ENCODE results near the gene POLR2L.

The POLR2L gene

DNA sequence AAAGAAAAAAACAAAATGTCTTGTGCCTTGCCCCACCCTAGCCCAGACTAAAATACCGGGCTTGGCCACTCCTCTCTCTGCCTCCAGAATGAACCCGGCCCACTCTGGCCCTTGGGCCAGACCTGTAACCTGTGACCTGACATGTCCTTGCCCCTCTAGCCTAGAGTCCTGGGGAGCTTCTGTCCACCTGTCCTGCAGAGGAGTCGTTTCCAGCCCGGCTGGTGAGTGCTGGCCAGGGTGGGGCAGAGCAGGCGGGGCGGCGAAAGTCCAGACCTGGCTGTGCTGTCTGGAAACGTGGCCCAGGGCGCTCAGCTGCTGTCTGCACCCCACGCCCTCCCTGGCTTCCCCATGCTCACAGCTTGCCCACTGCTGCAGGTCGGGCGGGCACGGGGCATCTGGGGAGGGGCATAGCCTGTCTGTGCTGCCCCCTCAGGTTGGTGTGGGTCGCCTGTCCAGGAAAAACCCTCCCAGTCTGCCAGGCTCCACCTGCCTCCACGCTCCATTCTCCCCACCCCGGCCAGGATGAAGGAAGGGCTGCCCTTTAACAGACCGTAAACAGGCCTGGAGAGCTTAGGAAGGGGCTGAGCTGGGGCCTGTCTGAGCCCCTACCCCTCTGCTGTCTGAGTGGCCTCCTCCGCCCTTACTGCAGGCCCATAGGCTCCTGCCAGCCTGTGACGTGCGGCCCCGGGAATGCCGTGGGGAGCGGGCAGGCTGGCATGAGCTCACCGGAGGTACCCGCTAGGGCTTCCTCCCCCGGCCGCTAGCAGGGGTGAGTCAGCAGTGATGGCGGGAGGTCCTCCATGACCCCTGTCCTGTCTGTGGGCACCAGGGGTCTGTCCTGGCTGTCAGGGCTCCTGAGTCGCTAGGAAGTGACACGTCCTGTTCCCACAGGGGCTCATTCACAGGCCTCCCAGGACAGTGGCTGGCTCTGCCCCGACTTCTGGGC is 7.7 kb downstream of the POLR2L start:
- DNase-seq (ENCODE audit: low spot score) (peak; percentile 96), ATAC-seq (ENCODE audit: low read depth) (peak; percentile 66)
- no peaks in the 10 kb centered on the region for H3K9me3 ChIP-seq (ENCODE audit: severe bottlenecking)
- peak overlapping the region; percentile 97 for H3K27ac ChIP-seq (ENCODE audit: poor library complexity, severe bottlenecking)
- H3K27me3 ChIP-seq (ENCODE audit: insufficient read depth, poor library complexity, severe bottlenecking) = peaks cover 3% of the 10 kb centered on the region
- peaks cover 37% of the 10 kb centered on the region for H3K36me3 ChIP-seq (ENCODE audit: low read depth)
- TF ChIP-seq, protein P1, sequence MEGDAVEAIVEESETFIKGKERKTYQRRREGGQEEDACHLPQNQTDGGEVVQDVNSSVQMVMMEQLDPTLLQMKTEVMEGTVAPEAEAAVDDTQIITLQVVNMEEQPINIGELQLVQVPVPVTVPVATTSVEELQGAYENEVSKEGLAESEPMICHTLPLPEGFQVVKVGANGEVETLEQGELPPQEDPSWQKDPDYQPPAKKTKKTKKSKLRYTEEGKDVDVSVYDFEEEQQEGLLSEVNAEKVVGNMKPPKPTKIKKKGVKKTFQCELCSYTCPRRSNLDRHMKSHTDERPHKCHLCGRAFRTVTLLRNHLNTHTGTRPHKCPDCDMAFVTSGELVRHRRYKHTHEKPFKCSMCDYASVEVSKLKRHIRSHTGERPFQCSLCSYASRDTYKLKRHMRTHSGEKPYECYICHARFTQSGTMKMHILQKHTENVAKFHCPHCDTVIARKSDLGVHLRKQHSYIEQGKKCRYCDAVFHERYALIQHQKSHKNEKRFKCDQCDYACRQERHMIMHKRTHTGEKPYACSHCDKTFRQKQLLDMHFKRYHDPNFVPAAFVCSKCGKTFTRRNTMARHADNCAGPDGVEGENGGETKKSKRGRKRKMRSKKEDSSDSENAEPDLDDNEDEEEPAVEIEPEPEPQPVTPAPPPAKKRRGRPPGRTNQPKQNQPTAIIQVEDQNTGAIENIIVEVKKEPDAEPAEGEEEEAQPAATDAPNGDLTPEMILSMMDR (IDR thresholded peaks at IDR 0.05; ENCODE audit: poor library complexity, severe bottlenecking) = no peak
- H3K4me3 ChIP-seq (ENCODE audit: severe bottlenecking) = peak overlapping the region; percentile 95
- peaks cover 10% of the 10 kb centered on the region for H3K4me1 ChIP-seq (ENCODE audit: insufficient read depth, poor library complexity, severe bottlenecking)

DNA sequence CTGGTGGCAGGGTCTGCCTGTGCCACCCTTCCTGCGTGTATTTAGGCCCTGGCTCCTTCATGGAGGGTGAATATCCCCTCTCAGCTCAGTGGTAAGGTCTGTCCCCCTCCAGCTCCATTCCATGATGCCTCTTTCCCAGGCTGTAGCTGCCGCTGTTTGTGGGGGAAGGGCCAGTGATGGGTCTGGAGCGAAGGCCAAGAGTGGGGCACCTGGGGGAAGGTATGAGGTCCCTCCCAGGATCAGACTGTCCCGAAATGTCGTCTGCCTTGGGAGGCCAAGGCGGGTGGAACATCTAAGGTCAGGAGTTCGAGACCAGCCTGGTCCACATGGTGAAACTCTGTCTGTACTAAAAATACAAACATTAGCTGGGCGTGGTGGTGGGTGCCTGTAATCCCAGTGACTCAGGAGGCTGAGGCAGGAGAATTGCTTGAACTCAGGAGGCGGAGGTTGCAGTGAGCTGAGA is 8.4 kb downstream of the POLR2L start:
- Histone ChIP-seq H3K27me3 (ENCODE audit: insufficient read depth, poor library complexity, severe bottlenecking) (peaks cover 8% of the 10 kb centered on the region), H3K4me3 (ENCODE audit: severe bottlenecking) (peak overlapping the region; percentile 95), H3K4me1 (ENCODE audit: insufficient read depth, poor library complexity, severe bottlenecking) (peaks cover 10% of the 10 kb centered on the region), H3K36me3 (ENCODE audit: low read depth) (peaks cover 29% of the 10 kb centered on the region), H3K27ac (ENCODE audit: poor library complexity, severe bottlenecking) (peak overlapping the region; percentile 97), H3K9me3 (ENCODE audit: severe bottlenecking) (no peaks in the 10 kb centered on the region)
- TF ChIP-seq, protein P1 (IDR thresholded peaks at IDR 0.05; ENCODE audit: poor library complexity, severe bottlenecking) = no peak
- DNase-seq (ENCODE audit: low spot score) = no peak
- ATAC-seq (ENCODE audit: low read depth) = no peak

DNA sequence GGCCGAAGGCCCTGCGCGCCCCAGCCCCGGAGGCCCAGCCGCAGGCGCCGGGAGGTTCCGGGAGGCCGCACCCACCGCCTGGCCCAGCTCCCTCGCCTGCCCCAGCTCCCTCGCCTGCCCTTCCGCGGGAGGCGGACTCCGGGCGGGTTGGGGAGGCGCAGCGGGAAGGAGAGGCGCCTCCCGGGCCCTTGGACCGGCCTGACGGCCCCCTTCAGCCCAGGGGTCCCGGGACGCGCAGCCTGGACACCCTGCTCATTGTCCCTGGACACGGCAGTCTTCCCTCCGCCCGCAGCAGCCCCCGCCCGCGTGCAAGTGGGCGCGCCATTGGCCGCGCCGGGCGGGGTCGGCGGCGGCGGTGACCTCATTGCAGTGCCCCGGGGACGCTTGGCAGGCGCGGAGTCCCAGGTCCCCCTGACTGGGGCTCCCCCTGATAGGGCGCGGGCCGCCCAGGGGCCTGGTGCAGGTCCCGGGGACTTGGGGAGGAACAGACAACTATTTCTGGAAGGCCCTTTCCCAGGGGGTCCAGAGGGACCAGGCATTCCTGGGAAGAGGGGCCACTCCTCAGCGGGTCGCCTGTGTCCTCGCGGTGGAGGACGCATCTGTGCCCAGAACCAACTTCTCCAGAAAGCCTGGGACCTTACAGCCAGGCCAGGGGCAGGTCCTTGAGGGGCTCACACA is 9.1 kb downstream of the POLR2L start:
- ATAC-seq (ENCODE audit: low read depth) = no peak
- Histone ChIP-seq H3K4me1 (ENCODE audit: insufficient read depth, poor library complexity, severe bottlenecking) (peaks cover 10% of the 10 kb centered on the region), H3K27ac (ENCODE audit: poor library complexity, severe bottlenecking) (peak overlapping the region; percentile 97), H3K36me3 (ENCODE audit: low read depth) (peaks cover 23% of the 10 kb centered on the region), H3K9me3 (ENCODE audit: severe bottlenecking) (no peaks in the 10 kb centered on the region), H3K4me3 (ENCODE audit: severe bottlenecking) (peak overlapping the region; percentile 95), H3K27me3 (ENCODE audit: insufficient read depth, poor library complexity, severe bottlenecking) (peaks cover 10% of the 10 kb centered on the region)
- no peak for DNase-seq (ENCODE audit: low spot score)
- TF ChIP-seq, protein P1 (IDR thresholded peaks at IDR 0.05; ENCODE audit: poor library complexity, severe bottlenecking) = no peak

DNA sequence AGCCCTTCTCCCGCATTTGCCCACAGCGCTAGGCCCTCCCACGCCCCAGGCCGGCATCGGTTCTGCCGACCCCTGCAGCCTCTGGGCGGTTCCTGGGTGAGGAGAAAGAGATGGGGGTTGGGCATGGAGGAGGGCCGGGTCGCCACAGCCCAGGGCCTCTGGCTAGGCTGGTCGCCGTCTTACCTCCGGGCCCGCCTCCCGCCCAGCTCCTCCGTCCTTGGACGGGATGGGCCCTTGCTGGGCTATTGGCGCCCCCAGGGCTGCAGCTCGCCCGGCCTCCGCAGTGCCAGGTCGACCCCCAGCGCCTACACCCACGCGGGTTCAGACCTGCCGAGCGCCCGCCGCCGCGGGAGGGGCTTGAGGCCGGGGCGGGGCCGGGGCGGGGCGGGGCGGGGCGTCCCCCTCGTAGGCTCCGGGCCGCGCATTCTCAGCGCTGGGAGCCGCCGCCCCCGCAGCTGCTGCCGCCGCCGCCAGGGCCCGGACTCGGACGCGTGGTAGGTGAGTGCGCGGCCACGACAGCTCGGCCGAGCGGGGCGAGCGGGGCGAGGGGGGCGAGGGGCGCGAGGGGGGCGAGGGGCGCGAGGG is 9.7 kb downstream of the POLR2L start, which contains the start of gene CD151:
Gene CD151 (plus strand): TSS at position 424 of the 585 bp plus-strand sequence. CDS start 3,118 bp downstream, outside the sequence.
- H3K9me3 ChIP-seq (ENCODE audit: severe bottlenecking) = no peaks in the 10 kb centered on the region
- peaks cover 10% of the 10 kb centered on the region for H3K27me3 ChIP-seq (ENCODE audit: insufficient read depth, poor library complexity, severe bottlenecking)
- TF ChIP-seq, protein P1 (IDR thresholded peaks at IDR 0.05; ENCODE audit: poor library complexity, severe bottlenecking) = peak; percentile 16
- peak within 1 kb of the TSS; percentile 95 for H3K4me3 ChIP-seq (ENCODE audit: severe bottlenecking)
- H3K4me1 ChIP-seq (ENCODE audit: insufficient read depth, poor library complexity, severe bottlenecking) = peaks cover 10% of the 10 kb centered on the region
- ATAC-seq (ENCODE audit: low read depth) = no peak; the same call in 2 of the 3 replicates
- peak within 1 kb of the TSS; percentile 97 for H3K27ac ChIP-seq (ENCODE audit: poor library complexity, severe bottlenecking)
- H3K36me3 ChIP-seq (ENCODE audit: low read depth) = peaks cover 19% of the 10 kb centered on the region
- no peak for DNase-seq (ENCODE audit: low spot score)
